Mesothelial cell of epicardium (in vitro differentiated cells): ENCODE data around the gene FAM193B. TPM values are rescaled to one million over a fixed set of nuclear protein-coding genes. Genes with fewer than 3 reads are reported as not detected.

Experiments used
- DNase-seq, 2 experiments: peaks; one replicate each; pipeline ENCODE4 v3.0.0; 2021; ENCODE audit warnings: low spot score in 2 of 2; ENCODE audit not compliant: unreplicated experiment in 2 of 2
- H3K27ac Mint-ChIP-seq: 2 replicates; pipeline ENCODE4 v1.8.0; 2021; ENCODE audit warnings: mixed read lengths
- H3K27me3 Mint-ChIP-seq: 2 replicates; pipeline ENCODE4 v1.8.0; 2021; ENCODE audit warnings: low read depth, mixed read lengths
- H3K36me3 Mint-ChIP-seq: 2 replicates; pipeline ENCODE4 v1.8.0; 2021; ENCODE audit warnings: mixed read lengths
- H3K4me1 Mint-ChIP-seq: 2 replicates; pipeline ENCODE4 v1.8.0; 2021; ENCODE audit warnings: mixed read lengths
- H3K4me3 Mint-ChIP-seq: 2 replicates; pipeline ENCODE4 v1.8.0; 2021; ENCODE audit warnings: mild to moderate bottlenecking, moderate library complexity, mixed read lengths
- H3K9me3 Mint-ChIP-seq: 2 replicates; pipeline ENCODE4 v1.8.0; 2021; ENCODE audit warnings: mixed read lengths
- CTCF ChIP-seq: fragments of 200-600 bp; sonication (generic); IDR thresholded peaks from one replicate; pipeline ENCODE4 v1.5.0; 2021; ENCODE audit warnings: antibody characterized with exemption; ENCODE audit not compliant: unreplicated experiment
- total RNA-seq: library from RNA; stranded (reverse); gene quantifications from 3 replicates; pipeline ENCODE4 v1.2.1, GENCODE V29; 2021

FAM193B gene
- total RNA-seq, 1 donor from 2014 or later: 128 TPM

- H3K4me1 Mint-ChIP-seq: no peaks in the 10 kb centered on the region
- no peaks in the 10 kb centered on the region for H3K9me3 Mint-ChIP-seq
- H3K27me3 Mint-ChIP-seq: no peaks in the 10 kb centered on the region
- H3K36me3 Mint-ChIP-seq: peaks cover 19% of the 10 kb centered on the region
- TF ChIP-seq CTCF: no peak
- no peak overlapping the region for H3K27ac Mint-ChIP-seq
- no peak overlapping the region for H3K4me3 Mint-ChIP-seq
- no peak for DNase-seq
Measured at GRCh38 chr5:177529247-177530203, 24.8 kb downstream of the FAM193B start.

GRCh38 chr5:177528631-177529030 is 25.7 kb downstream of the FAM193B start:
- Mint-ChIP-seq H3K27ac (no peak overlapping the region), H3K4me1 (no peaks in the 10 kb centered on the region), H3K9me3 (no peaks in the 10 kb centered on the region), H3K27me3 (no peaks in the 10 kb centered on the region), H3K4me3 (no peak overlapping the region), H3K36me3 (peaks cover 19% of the 10 kb centered on the region)
- TF ChIP-seq CTCF: no peak
- DNase-seq: no peak

- no peaks in the 10 kb centered on the region for H3K4me1 Mint-ChIP-seq
- H3K27me3 Mint-ChIP-seq: no peaks in the 10 kb centered on the region
- H3K9me3 Mint-ChIP-seq: no peaks in the 10 kb centered on the region
- no peak for TF ChIP-seq CTCF
- H3K4me3 Mint-ChIP-seq: no peak overlapping the region
- no peak for DNase-seq
- peaks cover 19% of the 10 kb centered on the region for H3K36me3 Mint-ChIP-seq
- no peak overlapping the region for H3K27ac Mint-ChIP-seq
Measured at GRCh38 chr5:177527595-177527994, 26.8 kb downstream of the FAM193B start.

- Mint-ChIP-seq H3K9me3 (no peaks in the 10 kb centered on the region), H3K27me3 (no peaks in the 10 kb centered on the region), H3K27ac (no peak overlapping the region), H3K4me3 (no peak overlapping the region), H3K36me3 (peaks cover 16% of the 10 kb centered on the region), H3K4me1 (no peaks in the 10 kb centered on the region)
- no peak for TF ChIP-seq CTCF
- no peak for DNase-seq
Measured at GRCh38 chr5:177526791-177527190, 27.6 kb downstream of the FAM193B start.

- Mint-ChIP-seq H3K4me3 (no peak overlapping the region), H3K9me3 (no peaks in the 10 kb centered on the region), H3K27me3 (no peaks in the 10 kb centered on the region), H3K36me3 (peaks cover 16% of the 10 kb centered on the region), H3K4me1 (no peaks in the 10 kb centered on the region), H3K27ac (no peak overlapping the region)
- no peak for TF ChIP-seq CTCF
- DNase-seq: no peak
Measured at GRCh38 chr5:177526191-177526590, 28.2 kb downstream of the FAM193B start.
